ENCODE measurements around the gene ITPR1.

GRCh38 chr3:4804161-4805058 lies 311.3 kb downstream of the ITPR1 start:
- no peak for TF ChIP-seq CTCF (IDR thresholded peaks at IDR 0.05; ENCODE audit: insufficient read depth, low read depth, low read length)
- TF ChIP-seq EZH2 (IDR thresholded peaks at IDR 0.05; ENCODE audit: insufficient read depth, low read length) = no peak
